PC-3 (cell line): ENCODE data around the gene ST3GAL4. TPM values are rescaled to one million over a fixed set of nuclear protein-coding genes. Genes with fewer than 3 reads are reported as not detected.

Source experiments
- ATAC-seq: fragments of 200-7000 bp; cut with Tn5 transposase; 2 replicates; pipeline ENCODE4 v1.9.1; 2020; ENCODE audit warnings: mild to moderate bottlenecking, moderate library complexity
- BruUV-seq: library from RNA; stranded (reverse); fragments of 400-500 nt; replicated peaks from 2 replicates; lab custom pipeline; 2021; lab: Mats Ljungman, UMichigan
- CTCF ChIA-PET: fragments of 300-600 bp; sonication (Branson Sonifier 250); formaldehyde crosslinking; loops from one replicate; lab custom pipeline; 2022; ENCODE audit warnings: antibody characterized with exemption; lab: Charles Lee
- POLR2A ChIA-PET: fragments of 300-600 bp; sonication (Branson Sonifier 250); formaldehyde crosslinking; loops from one replicate; lab custom pipeline; 2022; ENCODE audit warnings: antibody characterized with exemption; ENCODE audit not compliant: unreplicated experiment; lab: Charles Lee
- DNase-seq: peaks from one replicate; pipeline ENCODE4 v3.0.0-alpha.2; 2015
- H2AFZ ChIP-seq: fragments of 300-600 bp; sonication (generic); 2 replicates; pipeline ENCODE4 v1.6.0; 2016; ENCODE audit warnings: antibody characterized with exemption, low read length
- H3F3A ChIP-seq: fragments of 300-600 bp; sonication (generic); one replicate; pipeline ENCODE4 v1.6.0; 2017; ENCODE audit warnings: antibody characterized with exemption, low read length, control low read depth, mild to moderate bottlenecking; ENCODE audit not compliant: unreplicated experiment
- H3K27ac ChIP-seq: fragments of 300-600 bp; sonication (generic); 2 replicates; pipeline ENCODE4 v1.5.1; 2016; ENCODE audit warnings: mild to moderate bottlenecking, low read length
- H3K27me3 ChIP-seq: fragments of 300-600 bp; sonication (generic); 2 replicates; pipeline ENCODE4 v1.6.1; 2016; ENCODE audit warnings: low read length, mixed read lengths
- H3K36me3 ChIP-seq: fragments of 300-600 bp; sonication (generic); 2 replicates; pipeline ENCODE4 v1.6.1; 2016; ENCODE audit warnings: low read depth, mixed run types, low read length, mixed read lengths
- H3K4me1 ChIP-seq: fragments of 300-600 bp; sonication (generic); 2 replicates; pipeline ENCODE4 v1.5.1; 2016; ENCODE audit warnings: low read length; ENCODE audit not compliant: insufficient read depth
- H3K4me2 ChIP-seq: fragments of 300-600 bp; sonication (generic); 2 replicates; pipeline ENCODE4 v1.6.0; 2016; ENCODE audit warnings: low read length
- H3K4me3 ChIP-seq: fragments of 300-600 bp; sonication (generic); 2 replicates; pipeline ENCODE4 v1.5.1; 2016; ENCODE audit warnings: mild to moderate bottlenecking, low read length, mixed read lengths
- H3K79me2 ChIP-seq: fragments of 300-600 bp; sonication (generic); 2 replicates; pipeline ENCODE4 v1.6.1; 2017; ENCODE audit warnings: low read length, mixed read lengths
- H3K9ac ChIP-seq: fragments of 300-600 bp; sonication (generic); 2 replicates; pipeline ENCODE4 v1.6.0; 2016; ENCODE audit warnings: mild to moderate bottlenecking, low read length
- H3K9me2 ChIP-seq: fragments of 300-600 bp; sonication (generic); replicated peaks from 2 replicates; pipeline ENCODE4 v1.6.1; 2016; ENCODE audit warnings: mixed run types, low read length, mixed read lengths
- H3K9me3 ChIP-seq: fragments of 300-600 bp; sonication (generic); 2 replicates; pipeline ENCODE4 v1.6.1; 2016; ENCODE audit warnings: low read length, mixed read lengths
- H4K20me1 ChIP-seq: fragments of 300-600 bp; sonication (generic); 2 replicates; pipeline ENCODE4 v1.6.1; 2016; ENCODE audit warnings: low read length, mixed read lengths
- EZH2 ChIP-seq: fragments of 300-600 bp; sonication (generic); IDR thresholded peaks from one replicate; pipeline ENCODE4 v1.6.1; 2017; ENCODE audit warnings: antibody characterized with exemption, mild to moderate bottlenecking, low read length; ENCODE audit not compliant: unreplicated experiment
- EZH2phosphoT487 ChIP-seq: fragments of 300-600 bp; sonication (generic); IDR thresholded peaks from 2 replicates; pipeline ENCODE4 v1.6.1; 2018; ENCODE audit warnings: mild to moderate bottlenecking, antibody characterized with exemption, low read length, borderline replicate concordance
- intact Hi-C: fragments of 100-400 bp; cut with micrococcal nuclease; formaldehyde crosslinking; loops from 2 replicates; pipeline ENCODE4 v1.9.0; 2023
- total RNA-seq: library from RNA; depleted of rRNA; stranded (reverse); fragments of >200 nt; gene quantifications from 2 replicates; pipeline ENCODE4 v1.2.3, GENCODE V29; 2014
- TF ChIP-seq, protein P1 (sequence below): fragments of 300-600 bp; sonication (generic); conservative IDR thresholded peaks from 2 replicates; pipeline ENCODE4 v1.5.1; 2017; ENCODE audit warnings: antibody characterized with exemption, low read depth, mild to moderate bottlenecking, low read length

The ST3GAL4 gene
- total RNA-seq, 1 experiment from 2014 or later, result 126 TPM

DNA sequence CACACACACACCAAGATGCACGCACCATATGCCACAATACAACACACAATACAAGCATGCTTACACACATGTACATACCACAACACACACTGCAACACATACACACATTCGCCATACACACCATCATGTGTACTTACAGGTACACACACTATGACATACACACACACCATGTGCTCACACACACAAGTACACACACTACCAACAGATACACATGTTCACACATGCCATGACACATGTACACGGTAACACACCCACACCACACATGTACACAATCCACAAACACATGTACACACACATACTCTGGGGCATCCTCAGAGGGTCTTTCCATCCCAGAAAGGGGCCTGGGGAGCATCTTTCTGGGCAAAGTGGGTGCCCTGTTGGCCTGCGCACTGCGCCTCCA is 82.2 kb downstream of the ST3GAL4 start:
- Histone ChIP-seq H3K27ac (no peak overlapping the region), H3K4me3 (no peak overlapping the region), H3K9me2 (no peaks in the 10 kb centered on the region), H3K9me3 (no peaks in the 10 kb centered on the region), H3K4me1 (peaks cover 5% of the 10 kb centered on the region; the same call in 1 of the 2 replicates), H3K9ac (no peak overlapping the region), H2AFZ (no peak overlapping the region), H3K79me2 (no peaks in the 10 kb centered on the region), H3K36me3 (0 out of 2 replicates have a peak, but pooled peaks cover 5% of the 10 kb centered on the region), H3K27me3 (no peaks in the 10 kb centered on the region), H4K20me1 (no peaks in the 10 kb centered on the region), H3F3A (no peaks in the 10 kb centered on the region), H3K4me2 (no peak overlapping the region)
- CTCF ChIA-PET, result no interaction called here
- intact Hi-C loops, result no loop called here
- BruUV-seq, result no TSS peak
- no peak for ATAC-seq
- no peak for DNase-seq
- POLR2A ChIA-PET, result no interaction called here
- TF ChIP-seq EZH2 (no peak), EZH2phosphoT487 (no peak)
- TF ChIP-seq, protein P1, sequence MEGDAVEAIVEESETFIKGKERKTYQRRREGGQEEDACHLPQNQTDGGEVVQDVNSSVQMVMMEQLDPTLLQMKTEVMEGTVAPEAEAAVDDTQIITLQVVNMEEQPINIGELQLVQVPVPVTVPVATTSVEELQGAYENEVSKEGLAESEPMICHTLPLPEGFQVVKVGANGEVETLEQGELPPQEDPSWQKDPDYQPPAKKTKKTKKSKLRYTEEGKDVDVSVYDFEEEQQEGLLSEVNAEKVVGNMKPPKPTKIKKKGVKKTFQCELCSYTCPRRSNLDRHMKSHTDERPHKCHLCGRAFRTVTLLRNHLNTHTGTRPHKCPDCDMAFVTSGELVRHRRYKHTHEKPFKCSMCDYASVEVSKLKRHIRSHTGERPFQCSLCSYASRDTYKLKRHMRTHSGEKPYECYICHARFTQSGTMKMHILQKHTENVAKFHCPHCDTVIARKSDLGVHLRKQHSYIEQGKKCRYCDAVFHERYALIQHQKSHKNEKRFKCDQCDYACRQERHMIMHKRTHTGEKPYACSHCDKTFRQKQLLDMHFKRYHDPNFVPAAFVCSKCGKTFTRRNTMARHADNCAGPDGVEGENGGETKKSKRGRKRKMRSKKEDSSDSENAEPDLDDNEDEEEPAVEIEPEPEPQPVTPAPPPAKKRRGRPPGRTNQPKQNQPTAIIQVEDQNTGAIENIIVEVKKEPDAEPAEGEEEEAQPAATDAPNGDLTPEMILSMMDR, result no peak

DNA sequence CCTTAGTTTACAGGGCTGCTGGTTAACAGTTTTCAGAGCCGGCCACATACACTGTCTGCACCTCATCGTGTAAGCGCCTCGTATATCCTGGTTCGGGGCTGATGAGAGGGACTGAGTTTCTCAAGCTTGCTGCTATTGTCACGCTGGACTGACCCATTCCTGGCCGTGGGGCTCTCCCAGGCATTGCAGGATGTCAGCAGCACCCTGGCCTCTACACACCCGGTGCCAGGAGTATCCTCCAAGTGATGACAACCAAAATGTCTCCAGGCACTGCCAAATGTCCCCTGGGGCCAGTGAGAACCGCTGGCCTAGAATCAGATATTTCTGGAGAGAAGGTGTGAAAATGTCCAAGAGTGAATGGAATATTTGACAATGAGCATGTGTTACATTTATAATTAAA is 82.8 kb downstream of the ST3GAL4 start:
- ChIA-PET CTCF (no interaction called here), POLR2A (no interaction called here)
- Histone ChIP-seq H3K79me2 (no peaks in the 10 kb centered on the region), H3K4me3 (no peak overlapping the region), H3K9me2 (no peaks in the 10 kb centered on the region), H3K36me3 (0 out of 2 replicates have a peak, but pooled peaks cover 5% of the 10 kb centered on the region), H3K27ac (no peak overlapping the region), H3K9me3 (no peaks in the 10 kb centered on the region), H2AFZ (no peak overlapping the region), H3K4me1 (peaks cover 5% of the 10 kb centered on the region; the same call in 1 of the 2 replicates), H3K27me3 (no peaks in the 10 kb centered on the region), H3K9ac (no peak overlapping the region), H3K4me2 (no peak overlapping the region), H3F3A (no peaks in the 10 kb centered on the region), H4K20me1 (no peaks in the 10 kb centered on the region)
- TF ChIP-seq EZH2phosphoT487 (no peak), EZH2 (no peak)
- TF ChIP-seq, protein P1, result no peak
- no TSS peak for BruUV-seq
- DNase-seq (no peak), ATAC-seq (no peak)
- intact Hi-C loops, result no loop called here

GRCh38 chr11:126438691-126439090 is 83.2 kb downstream of the ST3GAL4 start:
- intact Hi-C loops, result no loop called here

More at GRCh38 chr11:126438691-126439090, 83.2 kb downstream of the ST3GAL4 start:
- no peaks in the 10 kb centered on the region for H3K79me2 ChIP-seq
- ChIA-PET CTCF (no interaction called here), POLR2A (no interaction called here)
- no peak overlapping the region for H3K9ac ChIP-seq
- H3K9me2 ChIP-seq, result no peaks in the 10 kb centered on the region
- H4K20me1 ChIP-seq, result no peaks in the 10 kb centered on the region
- TF ChIP-seq, protein P1, result no peak
- TF ChIP-seq EZH2phosphoT487, result no peak
- no peak for TF ChIP-seq EZH2
- H2AFZ ChIP-seq, result no peak overlapping the region
- H3K4me1 ChIP-seq, result peaks cover 5% of the 10 kb centered on the region; the same call in 1 of the 2 replicates
- H3K36me3 ChIP-seq, result 0 out of 2 replicates have a peak, but pooled peaks cover 5% of the 10 kb centered on the region
- ATAC-seq (no peak), DNase-seq (no peak)
- no peak overlapping the region for H3K27ac ChIP-seq
- no peak overlapping the region for H3K4me2 ChIP-seq
- no peaks in the 10 kb centered on the region for H3F3A ChIP-seq
- no peak overlapping the region for H3K4me3 ChIP-seq
- no peaks in the 10 kb centered on the region for H3K27me3 ChIP-seq
- no TSS peak for BruUV-seq
- no peaks in the 10 kb centered on the region for H3K9me3 ChIP-seq
